ENCODE measurements around the gene KLHL25.

Gene KLHL25

DNA sequence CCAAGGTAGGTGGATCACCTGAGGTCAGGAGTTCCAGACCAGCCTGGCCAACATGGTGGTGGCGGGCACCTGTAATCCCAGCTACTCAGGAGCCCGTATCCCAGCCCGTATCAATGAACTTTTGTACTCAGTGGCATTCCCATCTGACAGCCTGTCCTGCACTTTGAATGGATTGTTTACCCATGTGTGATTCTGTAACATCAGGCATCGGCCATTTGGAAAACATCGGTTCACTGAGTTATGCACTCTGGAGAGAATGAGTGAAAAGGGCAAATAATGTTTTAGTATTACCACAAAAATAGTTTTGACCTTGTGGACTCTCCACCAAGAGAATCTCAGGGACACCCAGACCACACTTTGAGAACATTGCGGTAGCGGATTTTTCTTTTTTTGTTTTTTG is 13.6 kb downstream of the KLHL25 start:
- no peak overlapping the region for H3K4me3 ChIP-seq (ENCODE audit: low read length)
- no peak for DNase-seq (ENCODE audit: low read depth, low spot score)

- no peak overlapping the region for H3K4me3 ChIP-seq (ENCODE audit: low read length)
- no peak for DNase-seq (ENCODE audit: low read depth, low spot score)
Observed at GRCh38 chr15:85780225-85780985, 14.3 kb downstream of the KLHL25 start.

DNA sequence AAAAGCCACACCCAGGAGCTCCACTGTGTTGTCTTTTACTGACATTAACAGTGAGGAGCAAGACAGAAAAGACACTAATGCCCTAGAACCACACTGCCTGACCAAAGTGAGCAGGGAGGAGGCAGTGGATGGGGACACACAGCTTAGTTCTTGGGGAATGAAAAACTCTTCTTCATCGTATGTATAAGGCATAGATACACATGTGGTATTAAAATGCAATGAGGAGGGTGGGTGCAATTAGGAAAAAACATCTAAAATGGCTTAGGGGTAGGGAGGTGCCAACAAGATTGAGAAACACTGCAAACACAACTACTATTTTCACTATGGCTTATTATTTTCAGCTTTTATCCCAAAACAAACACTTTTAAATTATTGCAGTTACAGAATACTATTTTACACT is 15.5 kb downstream of the KLHL25 start:
- no peak overlapping the region for H3K4me3 ChIP-seq (ENCODE audit: low read length)
- no peak for DNase-seq (ENCODE audit: low read depth, low spot score)

DNA sequence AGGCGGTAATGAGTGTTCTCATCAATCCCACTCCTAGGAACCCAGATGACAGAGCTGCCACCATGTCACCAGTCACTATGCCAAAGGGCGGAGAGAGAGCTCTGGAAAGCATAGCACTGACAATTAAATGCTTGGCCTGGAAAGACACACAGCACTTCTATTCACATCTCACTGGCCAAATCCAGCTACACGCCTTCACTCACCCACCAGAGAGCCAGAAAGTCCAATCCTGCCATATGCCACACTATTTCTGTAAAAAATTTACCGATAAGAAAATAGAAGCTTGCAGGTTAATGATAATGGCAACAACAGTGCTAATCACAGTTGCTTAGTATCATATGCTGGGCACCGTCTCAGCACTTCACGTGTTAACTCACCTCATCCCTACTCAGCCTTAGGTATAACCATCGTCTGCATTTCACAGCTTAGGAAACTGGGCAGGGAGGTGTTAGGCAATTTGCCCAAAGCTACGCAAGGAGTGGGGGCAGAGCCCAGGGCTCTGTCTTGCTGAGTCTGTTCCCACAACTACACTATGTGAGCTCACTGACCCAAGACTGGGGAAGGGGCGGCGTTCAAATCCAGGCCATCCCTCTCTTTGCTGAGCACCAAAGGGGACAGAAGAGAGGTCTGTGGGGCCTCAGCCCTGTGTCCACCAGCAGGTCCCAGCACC is 16.5 kb downstream of the KLHL25 start:
- H3K4me3 ChIP-seq (ENCODE audit: low read length) = no peak overlapping the region
- no peak for DNase-seq (ENCODE audit: low read depth, low spot score)

- DNase-seq (ENCODE audit: low read depth, low spot score) = no peak
- no peak overlapping the region for H3K4me3 ChIP-seq (ENCODE audit: low read length)
Observed at GRCh38 chr15:85777250-85778106, 17.2 kb downstream of the KLHL25 start.

DNA sequence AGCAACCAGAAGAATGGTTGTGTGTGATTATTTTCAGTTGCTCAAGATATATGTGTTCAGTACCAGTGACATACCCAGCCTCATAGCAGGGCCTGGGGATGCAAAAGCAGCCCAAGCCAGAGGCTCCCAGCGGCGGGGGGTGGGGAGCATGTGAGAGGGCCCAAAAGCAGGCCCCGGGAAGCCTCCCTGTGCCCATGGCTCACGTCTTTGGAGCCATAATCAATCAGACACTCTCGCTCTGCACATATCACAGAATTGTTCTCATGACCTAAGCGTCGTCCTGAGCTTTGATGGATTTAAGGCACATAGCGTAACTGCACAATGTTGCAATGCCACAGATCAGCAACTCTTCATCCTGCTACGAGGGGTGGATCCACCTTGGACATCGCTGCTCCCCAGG is 20.8 kb downstream of the KLHL25 start:
- H3K4me3 ChIP-seq (ENCODE audit: low read length) = no peak overlapping the region
- no peak for DNase-seq (ENCODE audit: low read depth, low spot score)

GRCh38 chr15:85773249-85773648 is 21.5 kb downstream of the KLHL25 start:
- DNase-seq (ENCODE audit: low read depth, low spot score) = no peak
- no peak overlapping the region for H3K4me3 ChIP-seq (ENCODE audit: low read length)

DNA sequence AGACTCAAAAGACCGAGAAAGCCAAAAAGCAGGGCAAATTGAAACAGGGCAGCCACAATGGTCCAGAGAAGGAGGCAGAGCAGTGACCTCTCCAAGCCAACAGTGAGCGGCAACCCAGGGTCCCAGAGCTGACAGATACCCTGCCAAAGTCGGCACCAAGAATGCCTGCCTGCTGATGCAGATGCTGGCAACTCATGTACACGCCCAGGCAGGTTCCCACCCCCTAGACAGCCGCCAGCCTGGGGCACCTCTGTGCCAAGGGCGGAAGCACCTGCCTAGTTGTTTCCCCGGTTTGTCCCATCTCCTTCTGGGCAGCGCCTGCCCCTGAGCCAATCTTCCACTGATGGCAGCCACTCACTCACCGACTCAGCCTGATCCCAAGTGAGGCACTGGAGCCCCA is 22.1 kb downstream of the KLHL25 start:
- H3K4me3 ChIP-seq (ENCODE audit: low read length) = no peak overlapping the region
- no peak for DNase-seq (ENCODE audit: low read depth, low spot score)

DNA sequence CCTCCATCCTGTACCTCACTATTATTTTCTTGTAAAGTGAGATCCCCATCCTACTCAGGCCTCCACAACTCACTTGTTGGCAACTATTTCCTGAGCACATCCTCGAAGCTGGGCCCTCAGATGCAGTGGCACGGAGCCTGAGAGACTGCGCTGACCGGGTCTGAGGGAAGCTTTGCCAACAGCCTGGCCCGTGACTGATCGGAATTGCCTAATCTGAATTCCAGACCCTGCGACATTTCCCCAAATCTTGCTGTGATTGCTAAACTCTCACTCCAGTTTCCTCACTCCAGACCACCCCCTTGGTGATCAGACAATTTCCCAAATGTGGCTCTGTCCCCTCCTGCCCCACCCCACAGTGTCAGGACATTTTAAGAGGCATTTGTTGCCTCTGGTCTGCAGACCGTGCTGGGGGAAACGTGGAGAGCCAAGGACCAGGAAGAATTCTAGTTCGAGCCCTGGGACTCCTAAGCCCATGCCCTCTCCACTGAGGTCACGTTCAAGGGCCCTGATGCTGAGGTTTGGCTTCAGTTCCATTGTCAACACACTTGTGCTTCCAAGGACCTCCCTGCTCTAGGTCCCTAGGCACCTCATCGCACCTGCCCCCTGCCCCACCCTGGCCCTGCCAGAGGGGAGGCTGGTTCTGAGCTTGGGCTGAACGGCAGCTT is 22.8 kb downstream of the KLHL25 start:
- H3K4me3 ChIP-seq (ENCODE audit: low read length) = no peak overlapping the region
- DNase-seq (ENCODE audit: low read depth, low spot score) = no peak

- DNase-seq (ENCODE audit: low read depth, low spot score) = no peak
- H3K4me3 ChIP-seq (ENCODE audit: low read length) = no peak overlapping the region
Observed at GRCh38 chr15:85771271-85771670, 23.5 kb downstream of the KLHL25 start.

DNA sequence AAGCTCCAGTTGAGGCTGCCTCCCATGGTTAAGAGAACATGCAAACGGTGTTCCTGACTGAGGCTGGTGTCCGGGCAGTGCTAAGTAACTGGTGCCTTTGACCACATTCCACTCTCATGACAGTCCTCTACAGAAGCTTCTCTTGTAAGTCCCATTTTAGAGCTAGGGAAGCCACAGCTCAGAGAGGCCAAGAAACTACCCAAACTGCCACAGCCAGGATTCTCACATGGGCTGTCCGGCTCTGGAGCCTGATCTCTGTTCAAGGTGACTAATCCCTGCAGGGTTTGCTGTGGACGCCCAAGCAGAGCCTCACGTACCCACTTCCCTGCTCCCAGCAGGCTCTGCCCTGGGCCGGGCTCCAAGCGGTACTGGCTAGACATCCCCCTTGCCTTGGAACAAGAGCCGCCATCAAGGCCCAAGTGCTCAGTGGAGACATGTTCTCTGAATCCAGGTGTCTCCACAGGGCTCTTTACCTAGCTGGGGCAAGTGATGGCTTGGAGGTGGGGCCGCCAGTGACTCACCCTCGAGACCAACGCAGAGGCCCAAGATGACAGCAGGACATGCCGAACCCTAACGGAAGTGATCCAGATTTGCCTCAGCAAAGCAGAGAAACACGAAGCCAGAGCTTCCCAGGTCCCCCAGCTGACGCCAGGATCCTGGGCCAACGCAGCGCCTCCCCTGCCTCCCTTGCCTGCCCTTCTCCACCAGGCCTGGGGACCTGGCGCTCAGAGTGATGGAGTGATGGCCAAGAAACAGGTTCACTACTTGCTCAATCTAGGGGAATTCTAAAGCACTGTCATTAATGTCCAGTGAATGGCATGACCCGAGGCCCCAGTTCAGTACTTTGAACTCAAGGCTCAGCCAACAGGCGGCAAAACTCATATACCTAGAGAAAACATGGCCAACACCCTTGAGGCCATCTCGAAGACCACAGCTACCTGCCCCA is 24.4 kb downstream of the KLHL25 start:
- no peak for DNase-seq (ENCODE audit: low read depth, low spot score)

GRCh38 chr15:85769182-85769900 is 25.4 kb downstream of the KLHL25 start:
- H3K4me3 ChIP-seq (ENCODE audit: low read length) = no peak overlapping the region
- no peak for DNase-seq (ENCODE audit: low read depth, low spot score)

More for the DNA sequence above, 24.4 kb downstream of the KLHL25 start:
- H3K4me3 ChIP-seq (ENCODE audit: low read length) = no peak overlapping the region

GRCh38 chr15:85768595-85769168 is 26.0 kb downstream of the KLHL25 start:
- no peak for DNase-seq (ENCODE audit: low read depth, low spot score)
- H3K4me3 ChIP-seq (ENCODE audit: low read length) = no peak overlapping the region

GRCh38 chr15:85767785-85768529 is 26.8 kb downstream of the KLHL25 start:
- H3K4me3 ChIP-seq (ENCODE audit: low read length) = no peak overlapping the region
- no peak for DNase-seq (ENCODE audit: low read depth, low spot score)

DNA sequence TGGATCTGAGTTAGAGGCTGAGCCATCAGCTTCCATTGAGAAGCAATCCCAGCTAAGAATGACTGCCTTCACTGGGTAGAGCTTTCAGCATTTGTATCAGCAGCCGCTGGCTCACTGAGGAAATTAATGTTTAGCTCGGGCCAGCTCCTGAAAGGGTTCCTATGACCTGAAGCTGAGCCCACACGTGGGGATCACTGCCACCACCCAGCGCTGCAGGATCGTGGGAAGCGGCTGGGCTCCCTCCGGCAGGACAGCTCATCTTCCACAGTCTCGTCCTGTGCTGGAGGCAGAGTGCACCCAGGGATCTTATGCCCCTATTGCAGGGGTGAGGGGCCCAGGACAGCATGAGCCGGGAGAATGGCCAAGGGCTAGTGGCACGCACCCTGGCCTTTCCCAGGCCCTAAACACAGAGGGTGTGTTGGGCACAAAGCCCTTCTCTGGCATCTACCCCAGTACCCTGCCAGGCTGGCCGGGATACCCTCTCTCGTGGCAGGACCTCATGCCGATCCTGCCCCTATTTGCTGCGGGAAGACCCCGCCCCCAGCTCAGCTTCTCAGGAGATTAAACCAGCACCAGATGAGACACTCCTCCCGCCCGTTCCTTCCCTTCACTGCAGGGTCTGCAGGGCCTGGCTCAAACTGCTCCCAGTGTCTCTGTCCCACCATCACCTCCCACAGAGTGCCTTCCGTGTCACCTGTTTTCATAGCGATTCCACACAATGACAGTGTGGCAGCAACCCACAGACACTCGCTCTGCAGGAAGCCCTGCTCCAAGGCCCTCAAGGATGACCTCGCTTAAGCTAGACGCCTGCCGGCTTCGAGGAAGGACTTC is 28.5 kb downstream of the KLHL25 start:
- DNase-seq (ENCODE audit: low read depth, low spot score) = no peak
- no peak overlapping the region for H3K4me3 ChIP-seq (ENCODE audit: low read length)

DNA sequence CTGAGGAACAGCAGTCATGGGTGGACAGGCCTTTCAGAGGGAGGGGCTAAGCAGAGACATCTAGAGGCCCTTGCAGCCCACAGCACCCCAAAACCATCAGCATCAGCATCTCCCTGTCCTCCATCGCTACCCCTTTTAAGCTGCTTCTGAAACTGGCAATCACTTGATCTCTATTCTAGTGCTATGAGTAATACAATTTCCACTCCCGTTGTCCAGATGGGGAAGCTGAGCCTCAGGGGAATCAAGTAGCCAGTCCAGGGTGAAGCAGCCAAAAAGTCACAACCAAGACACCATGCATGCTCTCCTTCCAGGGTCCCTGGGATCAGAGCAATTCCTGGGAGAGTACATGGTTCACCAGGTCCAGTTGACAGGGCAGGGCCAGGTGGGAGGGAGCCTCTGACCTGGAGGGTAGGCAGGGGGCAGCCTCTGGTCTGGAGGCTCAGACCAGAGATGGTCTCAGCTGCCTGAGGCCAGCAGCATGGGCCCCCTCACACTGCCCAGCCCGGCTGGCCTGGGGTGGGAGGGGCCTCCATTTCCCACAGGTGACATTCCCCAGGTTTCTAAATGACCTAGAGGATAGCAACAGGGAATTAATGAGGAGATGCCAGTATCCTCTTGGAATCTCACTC is 30.0 kb downstream of the KLHL25 start:
- no peak for DNase-seq (ENCODE audit: low read depth, low spot score)
- no peak overlapping the region for H3K4me3 ChIP-seq (ENCODE audit: low read length)
